GM21381 (cell line): ENCODE results near the gene CADM3.
A peak's percentile ranks its signal among the peaks of the same experiment; 100 is the strongest.

Experiments
- ATAC-seq: cut with Tn5 transposase; IDR thresholded peaks from one replicate; pipeline ENCODE4 v1.9.1; 2021; ENCODE audit warnings: mild to moderate bottlenecking, moderate library complexity; ENCODE audit not compliant: unreplicated experiment

The CADM3 gene

GRCh38 chr1:159172614-159173291 lies 1.3 kb downstream of the CADM3 start:
- no peak for ATAC-seq

- ATAC-seq, result no peak
These were observed 1.9 kb downstream of the CADM3 start for GRCh38 chr1:159173320-159173719.

- ATAC-seq, result no peak
These were observed 4.2 kb downstream of the CADM3 start for GRCh38 chr1:159175571-159175970.

GRCh38 chr1:159177272-159177907 lies 6.0 kb downstream of the CADM3 start:
- ATAC-seq, result no peak

GRCh38 chr1:159179906-159180305 lies 8.5 kb downstream of the CADM3 start:
- no peak for ATAC-seq

- ATAC-seq, result no peak
These were observed 9.1 kb downstream of the CADM3 start for GRCh38 chr1:159180516-159180915.

GRCh38 chr1:159181328-159182024 lies 10.1 kb downstream of the CADM3 start:
- ATAC-seq, result no peak

- no peak for ATAC-seq
These were observed 12.8 kb downstream of the CADM3 start for GRCh38 chr1:159184201-159184600.

- no peak for ATAC-seq
These were observed 13.7 kb downstream of the CADM3 start for GRCh38 chr1:159185121-159185520.

GRCh38 chr1:159187033-159187432 lies 15.6 kb downstream of the CADM3 start:
- ATAC-seq, result no peak

GRCh38 chr1:159187647-159188374 lies 16.4 kb downstream of the CADM3 start:
- no peak for ATAC-seq

GRCh38 chr1:159188375-159188788 lies 17.0 kb downstream of the CADM3 start:
- no peak for ATAC-seq

GRCh38 chr1:159190441-159190840 lies 19.0 kb downstream of the CADM3 start:
- ATAC-seq, result no peak

- ATAC-seq, result no peak
These were observed 25.1 kb downstream of the CADM3 start for GRCh38 chr1:159196543-159196942.

GRCh38 chr1:159197561-159198557 lies 26.4 kb downstream of the CADM3 start:
- peak; percentile 87 for ATAC-seq

- ATAC-seq, result no peak
These were observed 28.5 kb downstream of the CADM3 start for GRCh38 chr1:159199901-159200300.

GRCh38 chr1:159200769-159201168 lies 29.4 kb downstream of the CADM3 start:
- no peak for ATAC-seq

GRCh38 chr1:159201642-159202041 lies 30.2 kb downstream of the CADM3 start:
- no peak for ATAC-seq

- ATAC-seq, result no peak
These were observed 32.2 kb downstream of the CADM3 start for GRCh38 chr1:159203610-159204009.
